ENCODE data around the gene COQ4.

The COQ4 gene

GRCh38 chr9:128361986-128362646, 39.5 kb downstream of the COQ4 start:
- Histone ChIP-seq H3K27ac (no peak overlapping the region), H3K79me2 (ENCODE audit: insufficient read depth, low read depth) (no peaks in the 10 kb centered on the region), H3K4me1 (ENCODE audit: low read depth, poor library complexity, severe bottlenecking) (peaks cover 8% of the 10 kb centered on the region), H2AFZ (ENCODE audit: low read depth) (peak overlapping the region; percentile 53), H3K9ac (no peak overlapping the region), H3K36me3 (ENCODE audit: insufficient read depth) (no peaks in the 10 kb centered on the region), H4K20me1 (ENCODE audit: insufficient read depth) (no peaks in the 10 kb centered on the region), H3K27me3 (ENCODE audit: insufficient read depth, low read depth) (no peaks in the 10 kb centered on the region), H3K4me3 (IDR thresholded peaks at IDR 0.05; ENCODE audit: insufficient read depth, low read depth, low read length) (no peak overlapping the region), H3K4me2 (peak overlapping the region; percentile 11; the same call in 1 of the 2 replicates)
- TF ChIP-seq CTCF (conservative IDR thresholded peaks at IDR 0.05; ENCODE audit: low read depth, low read length), result peak; percentile 80

- H3K4me3 ChIP-seq (IDR thresholded peaks at IDR 0.05; ENCODE audit: insufficient read depth, low read depth, low read length), result no peak overlapping the region
- no peaks in the 10 kb centered on the region for H3K79me2 ChIP-seq (ENCODE audit: insufficient read depth, low read depth)
- H3K4me2 ChIP-seq, result peak overlapping the region; percentile 11; the same call in 1 of the 2 replicates
- H2AFZ ChIP-seq (ENCODE audit: low read depth), result 0 out of 2 replicates have a peak overlapping the region, but pooled peaks have one; percentile 53
- H3K27ac ChIP-seq, result no peak overlapping the region
- H4K20me1 ChIP-seq (ENCODE audit: insufficient read depth), result no peaks in the 10 kb centered on the region
- H3K27me3 ChIP-seq (ENCODE audit: insufficient read depth, low read depth), result no peaks in the 10 kb centered on the region
- no peaks in the 10 kb centered on the region for H3K36me3 ChIP-seq (ENCODE audit: insufficient read depth)
- H3K9ac ChIP-seq, result no peak overlapping the region
- H3K4me1 ChIP-seq (ENCODE audit: low read depth, poor library complexity, severe bottlenecking), result peaks cover 8% of the 10 kb centered on the region
- TF ChIP-seq CTCF (conservative IDR thresholded peaks at IDR 0.05; ENCODE audit: low read depth, low read length), result no peak
Observed at GRCh38 chr9:128362774-128363173, 40.1 kb downstream of the COQ4 start.

DNA sequence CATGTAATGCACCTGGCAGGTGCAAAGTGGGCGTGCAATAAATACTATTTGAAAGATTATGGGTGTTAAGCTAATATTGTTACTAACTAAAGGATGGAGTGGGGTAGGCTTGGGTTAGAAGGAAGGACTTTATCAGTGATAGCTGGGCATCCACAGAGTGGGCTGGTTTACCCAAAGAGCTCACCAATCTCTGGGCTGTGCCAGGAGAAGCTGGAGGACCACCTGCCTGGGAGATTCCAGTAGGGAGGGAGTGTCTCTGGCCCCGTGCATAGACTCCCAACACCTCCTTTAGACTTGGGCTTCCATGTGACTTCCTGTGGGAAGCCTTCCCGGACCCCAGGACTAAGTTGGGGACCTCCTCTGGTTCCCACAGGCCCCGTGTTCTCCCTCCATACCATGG, 42.9 kb downstream of the COQ4 start:
- Histone ChIP-seq H2AFZ (ENCODE audit: low read depth) (no peak overlapping the region), H3K79me2 (ENCODE audit: insufficient read depth, low read depth) (no peaks in the 10 kb centered on the region), H3K27ac (no peak overlapping the region), H3K36me3 (ENCODE audit: insufficient read depth) (no peaks in the 10 kb centered on the region), H3K4me1 (ENCODE audit: low read depth, poor library complexity, severe bottlenecking) (peaks cover 14% of the 10 kb centered on the region), H3K4me3 (IDR thresholded peaks at IDR 0.05; ENCODE audit: insufficient read depth, low read depth, low read length) (no peak overlapping the region), H4K20me1 (ENCODE audit: insufficient read depth) (no peaks in the 10 kb centered on the region), H3K27me3 (ENCODE audit: insufficient read depth, low read depth) (no peaks in the 10 kb centered on the region), H3K9ac (no peak overlapping the region), H3K4me2 (no peak overlapping the region)
- TF ChIP-seq CTCF (conservative IDR thresholded peaks at IDR 0.05; ENCODE audit: low read depth, low read length), result no peak

DNA sequence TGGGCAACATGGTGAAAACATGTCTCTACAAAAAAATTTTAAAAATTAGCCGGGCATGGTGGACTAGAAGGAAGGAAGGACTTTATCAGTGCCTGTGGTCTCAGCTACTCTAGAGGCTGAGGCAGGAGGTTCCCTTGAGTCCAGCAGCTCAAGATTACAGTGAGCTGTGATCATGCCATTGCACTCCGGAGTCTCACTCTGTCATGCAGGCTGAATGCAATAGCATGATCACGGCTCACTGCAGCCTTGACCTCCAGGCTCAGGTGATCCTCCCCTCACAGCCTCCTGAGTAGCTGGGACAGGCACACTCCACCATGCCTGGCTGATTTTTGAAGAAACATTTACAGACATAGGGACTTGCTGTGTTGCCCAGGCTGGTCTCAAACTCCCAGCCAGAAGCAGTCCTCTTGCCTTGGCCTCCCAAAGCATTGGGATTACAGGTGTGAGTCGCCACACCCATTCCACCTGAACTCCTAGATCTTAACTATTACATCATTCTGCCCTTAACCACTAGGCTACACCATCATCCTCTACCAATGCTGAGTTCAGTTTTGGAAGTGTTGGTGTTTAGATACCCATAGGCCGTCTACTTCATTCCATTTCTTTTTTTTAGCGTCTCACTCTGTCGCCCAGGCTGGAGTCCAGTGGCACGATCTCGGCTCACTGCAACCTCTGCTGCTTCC, 46.5 kb downstream of the COQ4 start:
- no peaks in the 10 kb centered on the region for H4K20me1 ChIP-seq (ENCODE audit: insufficient read depth)
- H3K27ac ChIP-seq, result no peak overlapping the region
- peaks cover 15% of the 10 kb centered on the region for H3K4me1 ChIP-seq (ENCODE audit: low read depth, poor library complexity, severe bottlenecking)
- H3K9ac ChIP-seq, result no peak overlapping the region
- TF ChIP-seq CTCF (conservative IDR thresholded peaks at IDR 0.05; ENCODE audit: low read depth, low read length), result no peak
- no peak overlapping the region for H3K4me2 ChIP-seq
- no peaks in the 10 kb centered on the region for H3K27me3 ChIP-seq (ENCODE audit: insufficient read depth, low read depth)
- peaks cover 27% of the 10 kb centered on the region for H3K79me2 ChIP-seq (ENCODE audit: insufficient read depth, low read depth)
- H3K36me3 ChIP-seq (ENCODE audit: insufficient read depth), result no peaks in the 10 kb centered on the region
- H2AFZ ChIP-seq (ENCODE audit: low read depth), result no peak overlapping the region
- H3K4me3 ChIP-seq (IDR thresholded peaks at IDR 0.05; ENCODE audit: insufficient read depth, low read depth, low read length), result no peak overlapping the region
